ENCODE data around the gene HOXD12.
A peak's percentile ranks its signal among the peaks of the same experiment; 100 is the strongest.

Gene HOXD12

GRCh38 chr2:176093898-176094249 lies 5.7 kb upstream of the HOXD12 start:
- no peak for DNase-seq

- no peak for DNase-seq
Observed at GRCh38 chr2:176094349-176094748, 5.2 kb upstream of the HOXD12 start.

GRCh38 chr2:176095421-176095820 lies 4.2 kb upstream of the HOXD12 start:
- no peak for DNase-seq

GRCh38 chr2:176096243-176096985 lies 3.2 kb upstream of the HOXD12 start:
- no peak for DNase-seq

- DNase-seq = peak; percentile 56 to 62
Observed at GRCh38 chr2:176096986-176097819, 2.4 kb upstream of the HOXD12 start.

GRCh38 chr2:176097820-176098365 lies 1.7 kb upstream of the HOXD12 start:
- DNase-seq = no peak

GRCh38 chr2:176098366-176099158 lies 1.0 kb upstream of the HOXD12 start:
- no peak for DNase-seq

- no peak for DNase-seq
Observed at GRCh38 chr2:176099159-176099727, 352 bp upstream of the HOXD12 start.

GRCh38 chr2:176100547-176101140 lies 1.0 kb downstream of the HOXD12 start:
- DNase-seq = no peak

GRCh38 chr2:176101216-176101830 lies 1.7 kb downstream of the HOXD12 start:
- no peak for DNase-seq

GRCh38 chr2:176101842-176102241 lies 2.2 kb downstream of the HOXD12 start:
- DNase-seq = no peak

GRCh38 chr2:176102309-176102866 lies 2.8 kb downstream of the HOXD12 start:
- no peak for DNase-seq

- no peak for DNase-seq
Observed at GRCh38 chr2:176103194-176103593, 3.6 kb downstream of the HOXD12 start.

GRCh38 chr2:176103742-176104315 lies 4.2 kb downstream of the HOXD12 start:
- DNase-seq = no peak

- no peak for DNase-seq
Observed at GRCh38 chr2:176104316-176105077, 4.9 kb downstream of the HOXD12 start.

GRCh38 chr2:176105078-176105729 lies 5.6 kb downstream of the HOXD12 start:
- no peak for DNase-seq

- DNase-seq = no peak
Observed at GRCh38 chr2:176105730-176106580, 6.4 kb downstream of the HOXD12 start.

GRCh38 chr2:176106581-176107539 lies 7.3 kb downstream of the HOXD12 start, which contains the start of gene HOXD11:
Gene HOXD11 (plus strand): TSS chr2:176107280. CDS start chr2:176107356, 76 bp downstream.
- DNase-seq = no peak

Measured in CD4-positive, alpha-beta T cell treated with Interleukin-1 beta for 1 hour (primary cell).